Immature natural killer cell (primary cell): Measurements from ENCODE around the gene CISD1. TPM values are rescaled to one million over a fixed set of nuclear protein-coding genes. Genes with fewer than 3 reads are reported as not detected.
"Not testable (repeated sequence)": the region's sequence is repeated elsewhere in the genome, so short reads cannot be mapped to it uniquely, and the experiment has no call there.

Experiments used
- DNase-seq, 3 donors: peaks; one replicate each; pipeline ENCODE4 v3.0.0; 2022; ENCODE audit warnings: mixed read lengths in 1 of 3
- H3K27ac Mint-ChIP-seq, 6 donors: one replicate each; pipeline ENCODE4 v1.8.0; 2020; ENCODE audit warnings: mixed read lengths in 6 of 6, mild to moderate bottlenecking in 5 of 6, inconsistent platforms in 4 of 6, moderate library complexity in 3 of 6
- H3K27me3 Mint-ChIP-seq, 3 donors: one replicate each; pipeline ENCODE4 v1.8.0; 2020 to 2021; ENCODE audit warnings: low read depth in 3 of 3, mild to moderate bottlenecking in 3 of 3, mixed read lengths in 3 of 3, moderate library complexity in 3 of 3, inconsistent platforms in 1 of 3
- H3K36me3 Mint-ChIP-seq, 3 donors: one replicate each; pipeline ENCODE4 v1.8.0; 2020; ENCODE audit warnings: mixed read lengths in 3 of 3, inconsistent platforms in 2 of 3, mild to moderate bottlenecking in 2 of 3
- H3K4me1 Mint-ChIP-seq, 2 donors: one replicate each; pipeline ENCODE4 v1.8.0; 2020; ENCODE audit warnings: inconsistent platforms in 2 of 2, mild to moderate bottlenecking in 2 of 2, mixed read lengths in 2 of 2, moderate library complexity in 1 of 2
- H3K4me3 Mint-ChIP-seq, 5 donors: one replicate each; pipeline ENCODE4 v1.8.0; 2020; ENCODE audit warnings: mild to moderate bottlenecking in 5 of 5, mixed read lengths in 5 of 5, inconsistent platforms in 3 of 5, moderate library complexity in 3 of 5
- H3K9me3 Mint-ChIP-seq, 6 donors: one replicate each; pipeline ENCODE4 v1.8.0; 2020; ENCODE audit warnings: mild to moderate bottlenecking in 6 of 6, mixed read lengths in 6 of 6, inconsistent platforms in 4 of 6, moderate library complexity in 3 of 6
- polyA plus RNA-seq, 3 donors: library from polyadenylated mRNA; unstranded; fragments of 300-500 nt; fragmentation: Illumina TruSeq; gene quantifications; one replicate each; pipeline ENCODE4 v1.2.3, GENCODE V29; 2021

Gene CISD1
- polyA plus RNA-seq, 3 donors from 2014 or later = 47.1 to 61.5 (median 58.2) TPM

- H3K4me3 Mint-ChIP-seq = no peak overlapping the region
- DNase-seq = no peak
- peaks cover 8 to 42% of the 10 kb centered on the region in 2 donors for H3K4me1 Mint-ChIP-seq
- peaks cover 2 to 6% (median 2%) of the 10 kb centered on the region in 3 donors for H3K27me3 Mint-ChIP-seq
- peaks cover 0 to 7% (median 2%) of the 10 kb centered on the region in 6 donors for H3K9me3 Mint-ChIP-seq
- H3K27ac Mint-ChIP-seq = no peak overlapping the region
- H3K36me3 Mint-ChIP-seq = peaks cover 5 to 17% (median 12%) of the 10 kb centered on the region in 3 donors
Measured at GRCh38 chr10:58253184-58253583, 15.8 kb upstream of the CISD1 start.

GRCh38 chr10:58254644-58255043 lies 14.3 kb upstream of the CISD1 start:
- peaks cover 2 to 6% (median 2%) of the 10 kb centered on the region in 3 donors for H3K27me3 Mint-ChIP-seq
- no peak for DNase-seq
- H3K27ac Mint-ChIP-seq = no peak overlapping the region
- peaks cover 10 to 42% of the 10 kb centered on the region in 2 donors for H3K4me1 Mint-ChIP-seq
- H3K9me3 Mint-ChIP-seq = peaks cover 0 to 7% (median 2%) of the 10 kb centered on the region in 6 donors
- H3K4me3 Mint-ChIP-seq = no peak overlapping the region
- H3K36me3 Mint-ChIP-seq = peaks cover 5 to 17% (median 12%) of the 10 kb centered on the region in 3 donors

DNA sequence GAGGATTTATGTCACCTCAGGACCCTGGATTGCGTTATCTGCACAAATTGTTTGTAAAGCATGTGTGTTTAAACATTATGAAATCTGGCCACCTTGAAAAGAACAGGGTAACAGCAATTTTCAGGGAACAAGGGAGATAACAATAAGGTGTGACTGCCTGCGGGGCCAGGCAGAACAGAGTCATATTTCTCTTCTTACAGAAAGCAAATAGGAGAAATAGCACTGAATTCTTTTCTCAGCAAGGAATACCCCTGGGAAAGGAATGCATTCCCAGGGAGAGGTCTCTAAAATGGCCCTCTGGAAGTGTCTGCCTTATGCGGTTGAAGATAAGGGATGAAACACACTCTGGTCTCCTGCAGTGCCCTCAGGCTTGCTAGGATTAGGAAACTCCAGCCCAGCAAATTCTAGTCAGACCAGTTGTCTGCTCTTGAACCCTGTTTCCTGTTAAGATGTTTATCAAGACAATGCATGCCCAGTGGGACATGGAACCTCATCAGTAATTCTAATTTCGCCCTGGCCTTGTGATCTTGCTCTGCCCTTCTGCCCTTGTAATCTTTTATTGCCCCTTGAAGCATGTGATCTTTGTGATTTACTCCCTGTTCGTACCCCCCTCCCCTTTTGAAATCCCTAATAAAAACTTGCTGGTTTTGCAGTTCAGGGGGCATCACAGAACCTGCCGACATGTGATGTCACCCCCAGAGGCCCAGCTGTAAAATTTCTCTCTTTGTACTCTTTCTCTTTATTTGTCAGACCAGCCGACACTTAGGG lies 12.8 kb upstream of the CISD1 start:
- H3K36me3 Mint-ChIP-seq = peaks cover 5 to 17% (median 12%) of the 10 kb centered on the region in 3 donors
- not testable (repeated sequence) for H3K9me3 Mint-ChIP-seq, H3K27me3 Mint-ChIP-seq, H3K27ac Mint-ChIP-seq, DNase-seq, H3K4me3 Mint-ChIP-seq
- H3K4me1 Mint-ChIP-seq = peaks cover 10 to 32% of the 10 kb centered on the region in 2 donors

DNA sequence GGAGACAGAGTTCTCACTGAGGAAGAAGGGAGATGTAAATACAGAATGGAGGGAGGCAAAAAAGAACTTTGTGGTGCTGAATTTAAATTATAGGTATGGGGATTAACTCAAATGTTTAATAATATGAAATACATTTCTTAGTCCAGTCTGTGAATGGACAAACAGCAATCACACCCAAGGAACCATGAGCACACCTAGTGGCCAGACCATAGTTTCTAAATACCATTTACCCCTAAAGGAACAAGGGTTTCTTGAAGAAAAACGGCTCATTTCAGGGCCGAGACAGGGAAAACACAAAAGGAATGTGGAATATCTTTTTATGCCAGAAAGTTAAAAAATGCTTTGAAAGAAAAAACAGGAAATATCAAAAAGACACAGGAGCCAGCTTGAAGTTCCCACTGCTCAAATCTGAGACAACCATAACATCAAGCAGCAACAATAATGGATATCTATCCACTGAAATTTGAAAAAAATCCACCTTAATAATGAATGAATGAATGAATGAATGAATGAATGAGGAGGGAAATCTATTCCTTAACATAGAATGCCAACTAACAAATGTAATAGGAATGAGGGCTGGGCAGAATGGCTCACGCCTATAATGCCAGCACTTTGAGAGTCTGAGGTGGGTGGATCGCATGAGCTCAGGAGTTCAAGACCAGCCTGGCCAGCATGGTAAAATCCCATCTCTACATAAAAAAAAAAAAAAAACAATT lies 9.8 kb upstream of the CISD1 start:
- Mint-ChIP-seq H3K4me3 (no peak overlapping the region), H3K9me3 (peaks cover 0 to 2% (median under 1%) of the 10 kb centered on the region in 6 donors), H3K27ac (no peak overlapping the region), H3K36me3 (peaks cover 2 to 12% (median 8%) of the 10 kb centered on the region in 3 donors), H3K27me3 (peaks cover 0 to 4% (median under 1%) of the 10 kb centered on the region in 3 donors), H3K4me1 (peaks cover 3 to 17% of the 10 kb centered on the region in 2 donors)
- DNase-seq = no peak

DNA sequence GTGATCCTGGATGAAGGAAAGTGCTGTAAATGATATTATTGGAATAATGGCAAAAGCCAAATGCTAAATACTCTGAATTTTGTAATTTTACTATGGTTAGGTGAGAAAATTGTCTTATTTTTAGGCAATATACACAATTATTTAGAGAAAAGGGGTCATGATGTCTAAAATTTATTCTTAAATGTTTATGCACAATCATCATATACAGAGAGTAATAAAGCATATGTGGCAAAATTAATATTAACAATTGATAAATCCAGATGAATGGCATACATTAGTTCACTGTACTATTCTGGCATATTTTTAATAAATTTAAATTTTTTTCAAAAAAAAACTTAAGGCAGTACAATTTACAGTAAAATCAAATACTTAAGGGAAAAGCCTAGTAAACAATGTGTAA lies 8.6 kb upstream of the CISD1 start:
- Mint-ChIP-seq H3K36me3 (peaks cover 0 to 9% (median 0%) of the 10 kb centered on the region in 3 donors), H3K27ac (no peak overlapping the region), H3K27me3 (peaks cover 0 to 4% (median 0%) of the 10 kb centered on the region in 3 donors), H3K9me3 (no peaks in the 10 kb centered on the region), H3K4me3 (no peak overlapping the region), H3K4me1 (peaks cover 13 to 19% of the 10 kb centered on the region in 2 donors)
- no peak for DNase-seq

- Mint-ChIP-seq H3K4me3 (no peak overlapping the region), H3K27ac (no peak overlapping the region), H3K27me3 (peaks cover 11 to 12% (median 11%) of the 10 kb centered on the region in 3 donors), H3K36me3 (no peaks in the 10 kb centered on the region), H3K4me1 (peaks cover 28 to 38% of the 10 kb centered on the region in 2 donors), H3K9me3 (peaks cover 0 to 2% (median 0%) of the 10 kb centered on the region in 6 donors)
- DNase-seq = no peak
Measured at GRCh38 chr10:58262766-58263165, 6.2 kb upstream of the CISD1 start.

- H3K4me3 Mint-ChIP-seq = peak overlapping the region in 1 of 5 donors; percentile 69
Measured at GRCh38 chr10:58264780-58265179, 4.2 kb upstream of the CISD1 start.

GRCh38 chr10:58265249-58265648 lies 3.7 kb upstream of the CISD1 start:
- Mint-ChIP-seq H3K36me3 (no peaks in the 10 kb centered on the region), H3K4me3 (peak overlapping the region in 4 of 5 donors; percentile 48 to 98 (median 79)), H3K27me3 (peaks cover 19 to 25% (median 21%) of the 10 kb centered on the region in 3 donors), H3K4me1 (peaks cover 43 to 62% of the 10 kb centered on the region in 2 donors), H3K27ac (peak overlapping the region in 5 of 6 donors; percentile 22 to 98 (median 45)), H3K9me3 (peaks cover 0 to 2% (median 0%) of the 10 kb centered on the region in 6 donors)
- no peak for DNase-seq

More at GRCh38 chr10:58264780-58265179, 4.2 kb upstream of the CISD1 start:
- H3K4me1 Mint-ChIP-seq = peaks cover 43 to 57% of the 10 kb centered on the region in 2 donors
- H3K27me3 Mint-ChIP-seq = peaks cover 19 to 25% (median 22%) of the 10 kb centered on the region in 3 donors
- H3K36me3 Mint-ChIP-seq = no peaks in the 10 kb centered on the region
- DNase-seq = no peak
- H3K9me3 Mint-ChIP-seq = peaks cover 0 to 2% (median 0%) of the 10 kb centered on the region in 6 donors
- H3K27ac Mint-ChIP-seq = peak overlapping the region in 3 of 6 donors; percentile 22 to 93 (median 31)

- Mint-ChIP-seq H3K36me3 (no peaks in the 10 kb centered on the region), H3K27me3 (peaks cover 19 to 25% (median 21%) of the 10 kb centered on the region in 3 donors), H3K9me3 (peaks cover 0 to 2% (median 0%) of the 10 kb centered on the region in 6 donors), H3K27ac (peak overlapping the region; percentile 93 to 98 (median 98)), H3K4me1 (peaks cover 43 to 66% of the 10 kb centered on the region in 2 donors), H3K4me3 (peak overlapping the region; percentile 96 to 98 (median 97))
- DNase-seq = peak; percentile 41 to 56 (median 51)
Measured at GRCh38 chr10:58266003-58266825, 2.7 kb upstream of the CISD1 start.

DNA sequence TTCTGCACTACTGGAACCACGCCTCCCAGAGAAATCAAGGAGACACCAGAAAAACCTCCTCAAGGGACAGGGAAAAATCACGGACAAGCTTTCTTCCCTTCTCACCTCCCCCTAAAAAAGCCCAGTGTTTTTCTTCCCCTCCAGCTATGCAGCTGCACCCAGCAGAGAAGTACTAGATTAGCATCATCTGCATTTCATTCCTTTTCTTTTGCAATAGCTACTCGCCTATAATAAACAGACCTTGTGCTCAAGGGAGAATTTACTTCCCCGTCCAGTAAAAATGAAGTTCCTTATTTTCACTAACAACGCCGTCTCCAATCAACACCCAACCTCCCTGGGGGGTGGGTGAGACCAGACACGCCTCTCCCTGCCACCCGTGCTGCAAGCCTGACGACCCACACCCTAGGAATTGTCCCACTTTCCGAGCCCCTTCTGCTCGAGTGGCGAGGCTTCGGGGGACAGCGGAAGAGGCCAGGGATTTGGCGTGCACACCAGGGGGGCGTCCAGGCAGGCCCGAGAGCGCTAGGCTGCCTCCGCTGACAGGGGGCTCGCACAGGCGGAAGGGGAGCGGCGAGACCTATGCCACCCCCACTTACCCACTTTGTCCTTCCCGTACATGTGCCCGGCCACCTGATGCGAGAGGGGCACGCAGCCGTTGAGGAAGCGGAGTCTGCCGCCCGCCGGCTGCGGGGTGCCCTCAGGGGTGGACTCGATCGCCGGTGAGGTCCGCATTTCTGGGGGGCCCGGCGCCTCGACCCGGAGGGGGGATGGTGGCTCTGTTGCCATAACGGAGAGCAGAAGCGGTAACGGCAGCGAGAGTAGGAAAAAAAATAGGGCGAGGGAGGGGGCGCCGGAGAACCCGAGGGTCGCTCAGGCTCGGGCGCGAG lies 1.9 kb upstream of the CISD1 start:
- Mint-ChIP-seq H3K36me3 (peaks cover 0 to 3% (median 0%) of the 10 kb centered on the region in 3 donors), H3K27ac (peak overlapping the region; percentile 93 to 98 (median 98)), H3K4me1 (peaks cover 43 to 66% of the 10 kb centered on the region in 2 donors), H3K4me3 (peak overlapping the region; percentile 96 to 98 (median 97)), H3K27me3 (peaks cover 19 to 27% (median 21%) of the 10 kb centered on the region in 3 donors), H3K9me3 (peaks cover 0 to 2% (median 0%) of the 10 kb centered on the region in 6 donors)
- DNase-seq = peak; percentile 59 to 62 (median 61)

DNA sequence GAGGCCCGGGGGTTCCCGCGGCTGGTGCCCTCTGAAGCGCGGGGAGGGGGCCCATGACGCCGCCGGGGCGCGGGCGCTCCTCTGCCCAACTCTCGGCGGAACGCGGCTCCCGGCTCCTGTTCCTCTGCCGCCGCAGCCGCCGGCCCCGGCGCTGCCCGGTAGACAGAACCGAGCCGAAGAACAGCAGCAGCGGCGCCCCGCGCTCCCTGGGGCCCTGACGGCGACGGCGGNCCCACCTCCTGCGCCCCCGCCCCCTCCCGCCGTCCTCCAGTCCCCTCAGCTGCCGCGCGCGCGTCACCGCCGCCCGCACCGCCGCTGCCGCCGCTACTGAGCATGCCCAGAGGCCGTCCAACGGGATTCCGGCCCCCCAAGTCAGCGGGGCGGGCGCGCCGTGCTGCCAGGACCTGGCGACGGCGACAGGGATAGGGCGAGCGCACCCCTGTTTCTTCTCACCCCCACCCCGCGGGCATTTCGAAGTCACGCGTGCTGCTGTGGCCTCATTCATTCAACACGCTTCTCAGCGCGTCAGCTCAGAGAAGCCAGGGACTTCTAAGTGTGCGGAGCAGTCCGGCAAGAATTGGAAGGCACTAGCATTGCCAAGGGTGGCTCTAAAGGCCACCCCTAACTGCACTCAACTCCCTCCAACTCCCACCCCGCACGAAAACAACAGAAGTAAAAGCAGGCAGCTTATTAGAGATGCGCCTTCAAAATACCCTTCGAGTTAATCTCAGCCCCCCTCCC lies 1.1 kb upstream of the CISD1 start, which contains the start of gene IPMK:
IPMK (minus strand) TSS at position 182 of the 741 bp plus-strand sequence. CDS start 283 bp downstream, outside the sequence.
- peaks cover 19 to 27% (median 21%) of the 10 kb centered on the region in 3 donors for H3K27me3 Mint-ChIP-seq
- H3K27ac Mint-ChIP-seq = peak within 1 kb of the TSS; percentile 97 to 99 (median 98)
- peak within 1 kb of the TSS; percentile 97 to 99 (median 98) for H3K4me3 Mint-ChIP-seq
- H3K9me3 Mint-ChIP-seq = peaks cover 0 to 2% (median 0%) of the 10 kb centered on the region in 6 donors
- peaks cover 41 to 66% of the 10 kb centered on the region in 2 donors for H3K4me1 Mint-ChIP-seq
- DNase-seq = peak; percentile 98
- peaks cover 0 to 3% (median 0%) of the 10 kb centered on the region in 3 donors for H3K36me3 Mint-ChIP-seq
